GM13976 (cell line): ENCODE data around the gene PIP4K2A.

Source experiments
- DNase-seq: peaks from one replicate; pipeline ENCODE4 v3.0.0; 2012; ENCODE audit warnings: low spot score
- in situ Hi-C: fragments of 300-500 bp; cut with MboI; formaldehyde crosslinking; loops from one replicate; pipeline ENCODE4 v1.12.0; 2022; ENCODE audit warnings: low sequenced_read_pairs, mixed read lengths, inconsistent platforms; ENCODE audit not compliant: unreplicated experiment
- TF ChIP-seq, protein P1 (sequence below): IDR thresholded peaks from 2 replicates; pipeline ENCODE4 v1.5.1; 2012; ENCODE audit warnings: borderline replicate concordance, mild to moderate bottlenecking; ENCODE audit not compliant: insufficient read depth; ENCODE audit errors: extremely low read depth, missing control alignments, control extremely low read depth

Gene PIP4K2A

DNA sequence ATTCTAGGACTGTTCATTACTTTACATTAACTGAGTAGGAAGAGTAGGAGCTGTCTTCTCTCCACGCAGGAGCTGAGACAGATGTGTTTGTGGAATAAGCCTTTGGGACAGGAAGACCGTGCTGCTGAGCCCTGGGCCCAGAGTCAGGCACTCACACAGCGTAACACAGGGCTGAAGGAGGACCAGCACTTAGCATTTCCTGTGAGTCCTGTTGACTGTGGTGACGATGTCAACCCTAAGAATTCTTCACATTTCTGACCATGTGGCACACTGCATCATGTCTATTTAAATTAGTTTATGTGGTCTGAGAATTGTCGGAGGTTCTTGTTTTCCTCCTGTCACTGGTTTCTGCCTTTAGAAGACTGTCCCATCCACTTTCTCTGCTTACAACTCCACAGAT lies 117.2 kb downstream of the PIP4K2A start:
- in situ Hi-C loops, result no loop called here
- TF ChIP-seq, protein P1, sequence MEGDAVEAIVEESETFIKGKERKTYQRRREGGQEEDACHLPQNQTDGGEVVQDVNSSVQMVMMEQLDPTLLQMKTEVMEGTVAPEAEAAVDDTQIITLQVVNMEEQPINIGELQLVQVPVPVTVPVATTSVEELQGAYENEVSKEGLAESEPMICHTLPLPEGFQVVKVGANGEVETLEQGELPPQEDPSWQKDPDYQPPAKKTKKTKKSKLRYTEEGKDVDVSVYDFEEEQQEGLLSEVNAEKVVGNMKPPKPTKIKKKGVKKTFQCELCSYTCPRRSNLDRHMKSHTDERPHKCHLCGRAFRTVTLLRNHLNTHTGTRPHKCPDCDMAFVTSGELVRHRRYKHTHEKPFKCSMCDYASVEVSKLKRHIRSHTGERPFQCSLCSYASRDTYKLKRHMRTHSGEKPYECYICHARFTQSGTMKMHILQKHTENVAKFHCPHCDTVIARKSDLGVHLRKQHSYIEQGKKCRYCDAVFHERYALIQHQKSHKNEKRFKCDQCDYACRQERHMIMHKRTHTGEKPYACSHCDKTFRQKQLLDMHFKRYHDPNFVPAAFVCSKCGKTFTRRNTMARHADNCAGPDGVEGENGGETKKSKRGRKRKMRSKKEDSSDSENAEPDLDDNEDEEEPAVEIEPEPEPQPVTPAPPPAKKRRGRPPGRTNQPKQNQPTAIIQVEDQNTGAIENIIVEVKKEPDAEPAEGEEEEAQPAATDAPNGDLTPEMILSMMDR, result no peak
- peak; percentile 38 for DNase-seq

- TF ChIP-seq, protein P1, result no peak
- in situ Hi-C loops, result no loop called here
- DNase-seq, result no peak
These were observed 120.7 kb downstream of the PIP4K2A start for GRCh38 chr10:22593636-22594198.

- DNase-seq, result no peak
- in situ Hi-C loops, result no loop called here
- TF ChIP-seq, protein P1, result no peak
These were observed 121.4 kb downstream of the PIP4K2A start for GRCh38 chr10:22593026-22593425.

GRCh38 chr10:22589851-22590514 lies 124.4 kb downstream of the PIP4K2A start:
- in situ Hi-C loops, result loop anchor here (10.0 kb wide), 1 partner anchor 395 kb away; no protein-coding TSS in a partner anchor
- TF ChIP-seq, protein P1, result no peak
- DNase-seq, result no peak

- in situ Hi-C loops, result loop anchor here (10.0 kb wide), 1 partner anchor 396 kb away; no protein-coding TSS in a partner anchor
- TF ChIP-seq, protein P1, result no peak
- no peak for DNase-seq
These were observed 125.9 kb downstream of the PIP4K2A start for GRCh38 chr10:22588462-22588861.

DNA sequence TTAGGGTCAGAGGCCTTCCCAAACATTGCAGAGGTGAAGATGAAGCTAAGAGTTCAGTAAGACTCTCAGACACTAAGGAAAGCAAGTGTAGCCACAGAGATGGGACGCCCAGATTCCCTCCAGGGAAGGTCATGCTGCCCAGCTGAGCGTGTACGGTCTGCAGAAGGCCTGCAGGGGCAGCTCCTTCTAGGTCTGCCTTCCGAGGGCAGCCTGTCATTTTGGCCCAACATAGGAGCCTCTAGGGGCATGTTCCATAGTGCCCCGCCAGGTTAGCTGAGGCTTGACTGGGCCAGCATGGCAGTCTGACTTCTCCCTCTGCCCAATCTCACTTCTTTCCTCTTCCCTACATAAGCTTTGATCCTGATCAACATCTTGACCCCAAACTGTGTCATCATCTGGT lies 130.7 kb downstream of the PIP4K2A start:
- TF ChIP-seq, protein P1, result no peak
- DNase-seq, result no peak
- in situ Hi-C loops, result loop anchor here (10.0 kb wide), 1 partner anchor 401 kb away; no protein-coding TSS in a partner anchor
